H1 (cell line): ENCODE results near the gene ITGAE. TPM values are rescaled to one million over a fixed set of nuclear protein-coding genes. Genes with fewer than 3 reads are reported as not detected.

Experiments used
- EGR1 ChIP-seq: IDR thresholded peaks from 2 replicates; pipeline ENCODE4 v1.6.1; 2011; ENCODE audit warnings: low read depth, low read length, borderline replicate concordance
- NRF1 ChIP-seq: IDR thresholded peaks from 2 replicates; pipeline ENCODE4 v1.6.1; 2011; ENCODE audit warnings: mild to moderate bottlenecking, low read depth, low read length, improper control_type of control experiment
- POLR2A ChIP-seq, 2 experiments: IDR thresholded peaks; 1 replicate in 1 of 2; 2 replicates in 1 of 2; pipeline ENCODE4 v1.6.1; 2011; ENCODE audit warnings: low read depth in 2 of 2, low read length in 2 of 2, mild to moderate bottlenecking in 2 of 2; ENCODE audit errors: control extremely low read depth in 1 of 2
- TAF7 ChIP-seq: optimal IDR thresholded peaks from 2 replicates; pipeline ENCODE3; 2011; ENCODE audit warnings: low read depth, mild to moderate bottlenecking, inconsistent platforms, low read length, moderate library complexity, borderline replicate concordance
- polyA plus RNA-seq, 7 experiments: library from polyadenylated mRNA; depleted of rRNA in 3 of 7; stranded (reverse) in 5 of 7; unstranded in 2 of 7; fragments of >200 nt in 5 of 7; fragments of 200-250 nt in 2 of 7; gene quantifications; 1 replicate in 5 of 7; 2 replicates in 1 of 7; 4 replicates in 1 of 7; pipeline versions ENCODE4 v1.2.1 to v1.2.3, GENCODE V29; 2011 to 2013; ENCODE audit warnings: missing spikeins in 2 of 7, mixed read lengths in 2 of 7
- total RNA-seq: library from RNA; stranded (reverse); fragmentation: NEBNext Ultra II Directional; extraction: Animal tissue kit (Norgen Biotek cat#: 25700); gene quantifications from 2 replicates; pipeline ENCODE4 v1.2.1, GENCODE V29; 2021
- TF ChIP-seq, protein P1 (sequence below): IDR thresholded peaks from 2 replicates; pipeline ENCODE4 v1.6.1; 2011; ENCODE audit warnings: low read length, improper control_type of control experiment

Gene ITGAE
- total and polyA plus RNA-seq, 2 of the 8 experiments (the other 6 are each of a cell fraction or from before 2014, with no cell fraction given), result 23.2 to 43.1 TPM

DNA sequence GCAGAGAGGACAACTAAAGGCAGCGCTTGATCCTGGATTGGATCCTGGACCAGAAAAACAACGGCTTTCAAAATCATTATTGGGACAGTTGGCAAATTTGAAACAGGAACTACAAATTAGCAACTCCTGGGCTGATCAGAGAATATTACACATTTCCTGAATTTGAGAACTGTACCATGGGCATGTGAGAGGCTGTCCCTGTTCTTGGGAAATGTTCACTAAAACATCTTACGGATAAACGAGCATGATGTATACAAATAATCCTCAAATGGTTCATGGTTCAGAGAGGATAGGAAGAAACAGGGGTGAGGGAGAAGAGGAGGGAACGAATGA, 2.3 kb upstream of the ITGAE start (continued):
- TF ChIP-seq EGR1, result no peak
- no peak for TF ChIP-seq TAF7
- TF ChIP-seq, protein P1, sequence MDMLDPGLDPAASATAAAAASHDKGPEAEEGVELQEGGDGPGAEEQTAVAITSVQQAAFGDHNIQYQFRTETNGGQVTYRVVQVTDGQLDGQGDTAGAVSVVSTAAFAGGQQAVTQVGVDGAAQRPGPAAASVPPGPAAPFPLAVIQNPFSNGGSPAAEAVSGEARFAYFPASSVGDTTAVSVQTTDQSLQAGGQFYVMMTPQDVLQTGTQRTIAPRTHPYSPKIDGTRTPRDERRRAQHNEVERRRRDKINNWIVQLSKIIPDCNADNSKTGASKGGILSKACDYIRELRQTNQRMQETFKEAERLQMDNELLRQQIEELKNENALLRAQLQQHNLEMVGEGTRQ, result no peak
- TF ChIP-seq NRF1, result no peak
- no peak for TF ChIP-seq POLR2A (IDR thresholded peaks at IDR 0.05; ENCODE audit: control extremely low read depth in 1 of 2, low read depth in 2 of 2, low read length in 2 of 2)
